DOHH2 (cell line): ENCODE results near the gene BEST2.
A peak's percentile ranks its signal among the peaks of the same experiment; 100 is the strongest.

Experiments
- H3F3A ChIP-seq: fragments of 200-600 bp; sonication (generic), shearing (Covaris generic); 2 replicates; pipeline ENCODE4 v1.6.0; 2016; ENCODE audit warnings: antibody characterized with exemption, mild to moderate bottlenecking; ENCODE audit not compliant: control insufficient read depth, insufficient read depth
- H3K27ac ChIP-seq: fragments of 200-600 bp; sonication (generic); 2 replicates; pipeline ENCODE4 v1.5.1; 2014; ENCODE audit warnings: low read depth, mild to moderate bottlenecking, low read length, moderate library complexity
- H3K27me3 ChIP-seq: fragments of 200-600 bp; sonication (generic); 2 replicates; pipeline ENCODE4 v1.6.1; 2014; ENCODE audit warnings: mild to moderate bottlenecking, low read length, mixed read lengths; ENCODE audit not compliant: control insufficient read depth
- H3K36me3 ChIP-seq: fragments of 200-600 bp; sonication (generic); 2 replicates; pipeline ENCODE4 v1.6.1; 2014; ENCODE audit warnings: mild to moderate bottlenecking, low read length, moderate library complexity, mixed read lengths; ENCODE audit not compliant: control insufficient read depth
- H3K4me1 ChIP-seq: fragments of 200-600 bp; sonication (generic); 2 replicates; pipeline ENCODE4 v1.6.1; 2014; ENCODE audit warnings: mild to moderate bottlenecking, low read length, mixed read lengths; ENCODE audit not compliant: control insufficient read depth
- H3K4me2 ChIP-seq: fragments of 200-600 bp; sonication (generic); 2 replicates; pipeline ENCODE4 v1.6.0; 2014; ENCODE audit warnings: mild to moderate bottlenecking, low read length, moderate library complexity
- H3K4me3 ChIP-seq: fragments of 200-600 bp; sonication (generic); 2 replicates; pipeline ENCODE4 v1.5.1; 2014; ENCODE audit warnings: mild to moderate bottlenecking, low read length, mixed read lengths
- H3K79me2 ChIP-seq: fragments of 200-600 bp; sonication (generic); 2 replicates; pipeline ENCODE4 v1.6.1; 2014; ENCODE audit warnings: mild to moderate bottlenecking, low read length, mixed read lengths; ENCODE audit not compliant: control insufficient read depth
- H3K9me2 ChIP-seq: fragments of 200-600 bp; sonication (generic); replicated peaks from 2 replicates; pipeline ENCODE4 v1.6.1; 2014; ENCODE audit warnings: mild to moderate bottlenecking, low read length, mixed read lengths; ENCODE audit not compliant: control insufficient read depth
- H3K9me3 ChIP-seq: fragments of 200-600 bp; sonication (generic); 2 replicates; pipeline ENCODE4 v1.6.1; 2014; ENCODE audit warnings: antibody characterized with exemption, low read length, mixed read lengths; ENCODE audit not compliant: control insufficient read depth, insufficient read depth
- H4K20me1 ChIP-seq: fragments of 200-600 bp; sonication (generic); 2 replicates; pipeline ENCODE4 v1.6.0; 2014; ENCODE audit warnings: low read depth, mild to moderate bottlenecking, antibody characterized with exemption, low read length, moderate library complexity; ENCODE audit not compliant: control insufficient read depth, insufficient read depth
- EZH2phosphoT487 ChIP-seq: fragments of 200-600 bp; sonication (generic); IDR thresholded peaks from 2 replicates; pipeline ENCODE4 v1.6.1; 2017; ENCODE audit warnings: borderline replicate concordance, mild to moderate bottlenecking, antibody characterized with exemption, low read length, moderate library complexity, mixed read lengths
- TF ChIP-seq, protein P1 (sequence below): fragments of 200-600 bp; sonication (generic); IDR thresholded peaks from one replicate; pipeline ENCODE4 v1.5.1; 2014; ENCODE audit warnings: antibody characterized with exemption, mild to moderate bottlenecking, low read depth, low read length; ENCODE audit not compliant: poor library complexity, severe bottlenecking

Gene BEST2

GRCh38 chr19:12772323-12772722, 20.7 kb downstream of the BEST2 start:
- H3K27me3 ChIP-seq, result no peaks in the 10 kb centered on the region
- no peak overlapping the region for H3K27ac ChIP-seq
- H4K20me1 ChIP-seq, result no peaks in the 10 kb centered on the region
- H3K9me2 ChIP-seq, result no peaks in the 10 kb centered on the region
- H3K4me2 ChIP-seq, result no peak overlapping the region
- H3K4me3 ChIP-seq, result no peak overlapping the region
- no peaks in the 10 kb centered on the region for H3K9me3 ChIP-seq
- H3F3A ChIP-seq, result peaks cover 7% of the 10 kb centered on the region; the same call in 1 of the 2 replicates
- no peaks in the 10 kb centered on the region for H3K79me2 ChIP-seq
- TF ChIP-seq, protein P1, sequence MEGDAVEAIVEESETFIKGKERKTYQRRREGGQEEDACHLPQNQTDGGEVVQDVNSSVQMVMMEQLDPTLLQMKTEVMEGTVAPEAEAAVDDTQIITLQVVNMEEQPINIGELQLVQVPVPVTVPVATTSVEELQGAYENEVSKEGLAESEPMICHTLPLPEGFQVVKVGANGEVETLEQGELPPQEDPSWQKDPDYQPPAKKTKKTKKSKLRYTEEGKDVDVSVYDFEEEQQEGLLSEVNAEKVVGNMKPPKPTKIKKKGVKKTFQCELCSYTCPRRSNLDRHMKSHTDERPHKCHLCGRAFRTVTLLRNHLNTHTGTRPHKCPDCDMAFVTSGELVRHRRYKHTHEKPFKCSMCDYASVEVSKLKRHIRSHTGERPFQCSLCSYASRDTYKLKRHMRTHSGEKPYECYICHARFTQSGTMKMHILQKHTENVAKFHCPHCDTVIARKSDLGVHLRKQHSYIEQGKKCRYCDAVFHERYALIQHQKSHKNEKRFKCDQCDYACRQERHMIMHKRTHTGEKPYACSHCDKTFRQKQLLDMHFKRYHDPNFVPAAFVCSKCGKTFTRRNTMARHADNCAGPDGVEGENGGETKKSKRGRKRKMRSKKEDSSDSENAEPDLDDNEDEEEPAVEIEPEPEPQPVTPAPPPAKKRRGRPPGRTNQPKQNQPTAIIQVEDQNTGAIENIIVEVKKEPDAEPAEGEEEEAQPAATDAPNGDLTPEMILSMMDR, result no peak
- no peak for TF ChIP-seq EZH2phosphoT487
- H3K4me1 ChIP-seq, result peaks cover 13% of the 10 kb centered on the region
- H3K36me3 ChIP-seq, result peaks cover 3% of the 10 kb centered on the region; the same call in 1 of the 2 replicates

DNA sequence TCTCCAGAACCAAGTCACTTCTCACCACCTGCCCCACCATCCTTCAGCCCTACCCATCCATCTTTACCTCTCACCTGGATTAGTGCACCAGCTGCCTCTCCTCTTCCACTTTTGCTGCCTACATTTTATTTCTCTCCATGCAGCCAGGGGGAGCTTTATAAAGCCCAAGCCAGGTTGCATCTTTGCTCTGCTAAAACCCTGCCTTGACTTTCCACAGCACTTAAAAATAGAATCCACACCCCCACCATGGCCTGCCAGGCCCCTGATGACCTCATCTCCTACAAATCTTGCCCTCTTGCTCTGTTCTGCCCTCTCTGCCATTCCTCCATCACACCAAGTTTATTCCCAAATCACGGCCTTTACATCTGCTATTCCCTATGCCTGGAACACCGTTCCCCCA, 22.0 kb downstream of the BEST2 start:
- Histone ChIP-seq H3K27me3 (no peaks in the 10 kb centered on the region), H3K9me2 (no peaks in the 10 kb centered on the region), H3K4me3 (no peak overlapping the region), H3K79me2 (no peaks in the 10 kb centered on the region), H3K27ac (no peak overlapping the region), H4K20me1 (no peaks in the 10 kb centered on the region), H3K9me3 (no peaks in the 10 kb centered on the region), H3K36me3 (peaks cover 3% of the 10 kb centered on the region; the same call in 1 of the 2 replicates), H3F3A (peaks cover 7% of the 10 kb centered on the region; the same call in 1 of the 2 replicates), H3K4me1 (peaks cover 26% of the 10 kb centered on the region), H3K4me2 (no peak overlapping the region)
- TF ChIP-seq EZH2phosphoT487, result no peak
- TF ChIP-seq, protein P1, result peak; percentile 34

DNA sequence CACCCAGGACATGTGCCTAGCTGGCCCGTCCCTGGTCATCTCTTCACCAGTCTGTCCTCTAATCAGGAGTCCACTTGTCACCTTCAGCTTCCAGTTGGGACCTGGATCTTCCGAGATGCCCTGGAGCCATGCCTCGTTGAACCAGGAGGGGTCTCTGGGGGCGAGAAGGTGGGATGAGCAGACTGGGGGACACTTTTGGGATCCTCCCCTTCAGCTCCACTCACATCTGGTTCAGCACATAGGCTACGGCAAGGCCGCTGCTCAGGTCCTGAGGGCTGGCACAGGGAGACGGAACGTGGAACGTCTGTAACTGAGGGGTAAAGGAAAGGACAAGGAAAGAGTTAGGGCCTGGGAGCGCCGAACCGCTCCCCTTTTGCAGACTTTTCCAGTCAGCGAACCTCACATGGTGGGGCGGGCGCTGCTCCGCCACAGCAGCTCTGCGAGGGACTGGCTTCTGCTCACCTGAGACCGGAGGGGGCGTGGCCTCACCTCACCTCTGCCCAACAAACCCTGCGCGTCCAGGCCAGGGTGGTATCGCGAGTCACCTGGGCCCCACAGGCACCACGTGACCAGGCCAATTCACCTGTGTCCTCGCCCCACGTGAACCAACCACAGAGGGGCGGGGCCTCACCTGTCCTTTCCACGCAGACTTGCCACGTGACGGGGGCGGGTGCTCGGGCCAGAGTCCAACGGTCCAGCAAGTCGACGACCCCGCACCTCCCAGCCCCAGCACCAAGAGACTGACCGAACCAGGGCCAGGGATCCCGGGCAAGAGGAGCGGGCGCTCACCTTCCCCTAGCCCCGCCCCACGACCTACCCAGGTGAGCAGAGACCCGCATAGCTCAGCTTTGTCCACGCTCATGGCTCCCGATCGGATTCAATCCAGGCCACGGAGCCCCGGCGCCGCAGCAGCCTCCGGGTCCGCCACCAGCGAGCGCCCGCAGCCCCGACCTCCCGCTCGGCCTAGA, 23.3 kb downstream of the BEST2 start, which contains the start of gene HOOK2:
Gene HOOK2 (minus strand): TSS at position 965 of the 968 bp plus-strand sequence. CDS start 103 bp downstream, at position 862.
- Histone ChIP-seq H3K4me3 (peak within 1 kb of the TSS; percentile 87), H3K9me3 (no peaks in the 10 kb centered on the region), H3K79me2 (no peaks in the 10 kb centered on the region), H3K4me1 (peaks cover 38% of the 10 kb centered on the region), H3K4me2 (peak within 1 kb of the TSS; percentile 93), H3K9me2 (no peaks in the 10 kb centered on the region), H3K27ac (no peak within 1 kb of the TSS; the same call in 1 of the 2 replicates), H3K36me3 (peaks cover 3% of the 10 kb centered on the region; the same call in 1 of the 2 replicates), H3K27me3 (no peaks in the 10 kb centered on the region), H3F3A (peaks cover 7% of the 10 kb centered on the region; the same call in 1 of the 2 replicates), H4K20me1 (no peaks in the 10 kb centered on the region)
- TF ChIP-seq EZH2phosphoT487, result no peak
- TF ChIP-seq, protein P1, result no peak
